Measurements from ENCODE around the gene PRPF40A. TPM values are rescaled to one million over a fixed set of nuclear protein-coding genes. Genes with fewer than 3 reads are reported as not detected.

The PRPF40A gene
- total and polyA plus RNA-seq, 10 of the 15 experiments (the other 5 are each of a cell fraction or from before 2014, with no cell fraction given), result 97.8 to 197 (median 144) TPM

DNA sequence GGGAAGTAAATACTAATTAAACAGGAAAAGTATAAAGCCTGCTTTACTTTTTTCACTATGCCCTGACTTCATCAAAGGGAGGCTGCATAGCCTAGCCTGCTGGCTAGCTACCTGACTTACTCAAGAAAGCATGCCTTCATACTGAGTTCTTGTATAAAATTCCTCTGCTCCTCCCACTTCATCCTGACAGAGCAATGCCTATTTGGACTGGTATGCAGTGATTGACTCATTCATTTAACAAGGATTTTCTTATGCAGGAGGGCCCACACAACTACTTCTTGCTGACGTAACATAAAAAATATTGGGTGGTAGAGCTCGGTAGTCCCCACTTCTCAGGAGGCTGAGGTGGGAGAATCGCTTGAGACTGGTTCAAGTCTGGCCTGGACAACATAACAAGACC lies 70.5 kb downstream of the PRPF40A start:
- RAD21 ChIA-PET (ENCODE audit: unreplicated experiment), result no interaction called here
- in situ Hi-C loops (cut with MboI) (no loop called here), intact Hi-C loops (cut with micrococcal nuclease; ENCODE audit: unreplicated experiment) (no loop called here)
- Histone ChIP-seq H3K4me2 (ENCODE audit: control insufficient read depth, insufficient read depth) (no peak overlapping the region), H3K9ac (ENCODE audit: control insufficient read depth, insufficient read depth, low read length) (no peak overlapping the region), H3K36me3 (ENCODE audit: control insufficient read depth in 2 of 2, insufficient read depth in 2 of 2, low read length in 1 of 2) (peaks cover 0 to 1% of the 10 kb centered on the region in 2 experiments; a peak in 1 of 4 replicates), H2AFZ (ENCODE audit: control insufficient read depth, low read depth, low read length) (no peak overlapping the region), H3K4me3 (no peak overlapping the region), H3K79me2 (ENCODE audit: control insufficient read depth, insufficient read depth, low read length) (no peaks in the 10 kb centered on the region), H3K4me1 (ENCODE audit: control insufficient read depth, insufficient read depth, low read length) (no peaks in the 10 kb centered on the region), H3K9me3 (replicated peaks; ENCODE audit: control insufficient read depth, insufficient read depth, low read length) (no peaks in the 10 kb centered on the region), H4K20me1 (ENCODE audit: control insufficient read depth, insufficient read depth) (no peaks in the 10 kb centered on the region), H3K27me3 (replicated peaks in 1 of 2; ENCODE audit: control insufficient read depth in 2 of 2, insufficient read depth in 2 of 2, low read length in 1 of 2) (no peaks in the 10 kb centered on the region), H3K27ac (ENCODE audit: control insufficient read depth, insufficient read depth) (no peak overlapping the region)
- no TSS peak for BruUV-seq (replicated peaks)
- FAIRE-seq (no peak), DNase-seq (ENCODE audit: low read depth, low spot score) (no peak), ATAC-seq (no peak)
- TF ChIP-seq, protein P1, sequence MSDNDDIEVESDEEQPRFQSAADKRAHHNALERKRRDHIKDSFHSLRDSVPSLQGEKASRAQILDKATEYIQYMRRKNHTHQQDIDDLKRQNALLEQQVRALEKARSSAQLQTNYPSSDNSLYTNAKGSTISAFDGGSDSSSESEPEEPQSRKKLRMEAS (IDR thresholded peaks at IDR 0.05; ENCODE audit: low read depth, low read length), result no peak
- TF ChIP-seq, protein P2, sequence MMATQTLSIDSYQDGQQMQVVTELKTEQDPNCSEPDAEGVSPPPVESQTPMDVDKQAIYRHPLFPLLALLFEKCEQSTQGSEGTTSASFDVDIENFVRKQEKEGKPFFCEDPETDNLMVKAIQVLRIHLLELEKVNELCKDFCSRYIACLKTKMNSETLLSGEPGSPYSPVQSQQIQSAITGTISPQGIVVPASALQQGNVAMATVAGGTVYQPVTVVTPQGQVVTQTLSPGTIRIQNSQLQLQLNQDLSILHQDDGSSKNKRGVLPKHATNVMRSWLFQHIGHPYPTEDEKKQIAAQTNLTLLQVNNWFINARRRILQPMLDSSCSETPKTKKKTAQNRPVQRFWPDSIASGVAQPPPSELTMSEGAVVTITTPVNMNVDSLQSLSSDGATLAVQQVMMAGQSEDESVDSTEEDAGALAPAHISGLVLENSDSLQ (IDR thresholded peaks at IDR 0.05), result no peak
- TF ChIP-seq SP1 (IDR thresholded peaks at IDR 0.05; ENCODE audit: low read depth, low read length), result no peak
- no peak for TF ChIP-seq ZNF274 (IDR thresholded peaks at IDR 0.05; ENCODE audit: insufficient read depth, insufficient read length)
- TF ChIP-seq KAT2A (conservative IDR thresholded peaks at IDR 0.05; ENCODE audit: control insufficient read depth, low read depth, low read length), result no peak
- no peak for TF ChIP-seq BMI1 (IDR thresholded peaks at IDR 0.05; ENCODE audit: borderline replicate concordance)
- no peak for TF ChIP-seq TCF12 (IDR thresholded peaks at IDR 0.05; ENCODE audit: low read depth, low read length)
- TF ChIP-seq, protein P3, sequence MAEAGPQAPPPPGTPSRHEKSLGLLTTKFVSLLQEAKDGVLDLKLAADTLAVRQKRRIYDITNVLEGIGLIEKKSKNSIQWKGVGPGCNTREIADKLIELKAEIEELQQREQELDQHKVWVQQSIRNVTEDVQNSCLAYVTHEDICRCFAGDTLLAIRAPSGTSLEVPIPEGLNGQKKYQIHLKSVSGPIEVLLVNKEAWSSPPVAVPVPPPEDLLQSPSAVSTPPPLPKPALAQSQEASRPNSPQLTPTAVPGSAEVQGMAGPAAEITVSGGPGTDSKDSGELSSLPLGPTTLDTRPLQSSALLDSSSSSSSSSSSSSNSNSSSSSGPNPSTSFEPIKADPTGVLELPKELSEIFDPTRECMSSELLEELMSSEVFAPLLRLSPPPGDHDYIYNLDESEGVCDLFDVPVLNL (IDR thresholded peaks at IDR 0.05; ENCODE audit: low read depth, low read length), result no peak
- no peak for TF ChIP-seq RCOR1 (conservative IDR thresholded peaks at IDR 0.05; ENCODE audit: low read depth, low read length)
- no peak for TF ChIP-seq SUPT20H (IDR thresholded peaks at IDR 0.05; ENCODE audit: borderline replicate concordance, control insufficient read depth, low read depth, low read length)
- SMC1A ChIA-PET (ENCODE audit: uncharacterized antibody, unreplicated experiment), result interaction anchor here (0.5 to 2.9 kb wide), 9 partner anchors 9 to 602 kb away, joined by 3 to 18 read pairs (median 4); partner anchors contain the start of gene STAM2
- WGBS (ENCODE audit: insufficient coverage, insufficient replicate concordance, low lambda C conversion rate, missing lambda C conversion rate), result 97% methylated on average over 3 of the region's 3 CpGs
- POLR2A ChIA-PET, result no interaction called here
- CTCF ChIA-PET, result interaction anchor here (0.6 to 4.0 kb wide), 6 partner anchors 11 to 610 kb away, joined by 3 to 33 read pairs (median 4); no protein-coding TSS in a partner anchor

Data from GM12878 (cell line).